Measurements from ENCODE around the gene ALOX5AP.

ALOX5AP gene

DNA sequence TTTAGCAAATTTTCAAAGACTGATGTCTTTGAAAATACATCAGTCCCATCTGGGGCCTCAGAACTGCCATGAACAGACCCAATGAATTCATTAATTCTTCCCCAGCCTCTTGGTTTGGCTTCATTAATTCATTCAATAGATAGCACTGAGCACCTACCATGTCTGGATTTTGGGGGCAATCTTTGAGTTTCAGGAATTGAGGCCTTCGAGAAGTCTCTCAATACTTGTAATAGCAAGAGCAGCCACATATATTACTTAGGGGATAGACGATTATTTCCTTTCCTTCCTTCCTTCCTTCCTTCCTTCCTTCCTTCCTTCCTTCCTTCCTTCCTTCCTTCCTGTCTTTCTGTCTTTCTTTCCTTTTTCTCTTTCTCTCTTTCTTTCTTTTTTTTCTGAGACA, 64.8 kb downstream of the ALOX5AP start:
- Histone ChIP-seq H3K4me3 (no peak overlapping the region), H3K4me2 (peak overlapping the region in 7 of 11 experiments; percentile 6 to 52 (median 37); a peak in 14 of 22 replicates), H3K4me1 (peaks cover 23 to 52% (median 42%) of the 10 kb centered on the region in 10 experiments), H3K27ac (peak overlapping the region in 2 of 11 experiments; percentile 9 to 15; a peak in 1 of 22 replicates), H3K36me3 (peaks cover 0 to 14% (median 0%) of the 10 kb centered on the region in 11 experiments; a peak in 5 of 22 replicates), H3K27me3 (no peaks in the 10 kb centered on the region), H4K20me1 (no peaks in the 10 kb centered on the region), H3K9me3 (replicated peaks in 1 of 11) (no peaks in the 10 kb centered on the region), H3K9ac (no peak overlapping the region)
- no peak for TF ChIP-seq Cebpa-rat (IDR thresholded peaks at IDR 0.05)

DNA sequence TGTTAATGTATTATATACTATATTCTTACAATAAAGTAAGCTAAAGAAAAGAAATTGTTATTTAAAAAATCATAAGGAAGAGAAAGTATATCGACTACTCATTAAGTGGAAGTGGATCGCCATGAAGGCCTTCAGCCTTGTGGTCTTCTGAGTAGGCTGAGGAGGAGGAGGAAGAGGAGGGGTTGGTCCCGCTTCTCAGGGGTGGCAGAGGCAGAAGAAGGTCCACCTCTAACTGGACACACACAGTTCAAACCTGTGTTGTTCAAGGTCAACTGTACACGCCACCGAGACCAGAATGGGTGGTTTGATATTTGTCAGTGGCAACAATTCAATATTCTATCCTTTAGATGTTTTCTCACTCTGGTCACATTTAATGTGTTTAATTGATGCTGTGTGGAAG, 67.2 kb downstream of the ALOX5AP start:
- Histone ChIP-seq H3K9ac (peak overlapping the region in 6 of 11 experiments; percentile 28 to 73 (median 60); a peak in 5 of 22 replicates), H4K20me1 (no peaks in the 10 kb centered on the region), H3K36me3 (peaks cover 0 to 10% (median 0%) of the 10 kb centered on the region in 11 experiments; a peak in 4 of 22 replicates), H3K4me3 (no peak overlapping the region), H3K4me2 (peak overlapping the region; percentile 58 to 91 (median 77); a peak in 20 of 22 replicates), H3K9me3 (replicated peaks in 1 of 11) (no peaks in the 10 kb centered on the region), H3K4me1 (peaks cover 17 to 50% (median 37%) of the 10 kb centered on the region in 10 experiments; a peak in 19 of 20 replicates), H3K27me3 (no peaks in the 10 kb centered on the region), H3K27ac (peak overlapping the region in 5 of 11 experiments; percentile 1 to 53 (median 46); a peak in 7 of 22 replicates)
- TF ChIP-seq Cebpa-rat (IDR thresholded peaks at IDR 0.05): no peak

- H3K9me3 ChIP-seq (replicated peaks in 1 of 11): no peaks in the 10 kb centered on the region
- H3K4me1 ChIP-seq: peaks cover 17 to 51% (median 37%) of the 10 kb centered on the region in 10 experiments; a peak in 19 of 20 replicates
- H3K27ac ChIP-seq: peak overlapping the region in 5 of 11 experiments; percentile 1 to 53 (median 46); a peak in 7 of 22 replicates
- H3K9ac ChIP-seq: peak overlapping the region in 10 of 11 experiments; percentile 28 to 73 (median 52); a peak in 16 of 22 replicates
- TF ChIP-seq Cebpa-rat (IDR thresholded peaks at IDR 0.05): no peak
- no peaks in the 10 kb centered on the region for H3K27me3 ChIP-seq
- H3K4me3 ChIP-seq: peak overlapping the region in 4 of 10 experiments; percentile 23 to 33 (median 30); a peak in 3 of 20 replicates
- peaks cover 0 to 5% (median 0%) of the 10 kb centered on the region in 11 experiments; a peak in 2 of 22 replicates for H3K36me3 ChIP-seq
- peak overlapping the region; percentile 58 to 91 (median 77) for H3K4me2 ChIP-seq
- no peaks in the 10 kb centered on the region for H4K20me1 ChIP-seq
These were observed 67.7 kb downstream of the ALOX5AP start for GRCh38 chr13:30802953-30803478.

DNA sequence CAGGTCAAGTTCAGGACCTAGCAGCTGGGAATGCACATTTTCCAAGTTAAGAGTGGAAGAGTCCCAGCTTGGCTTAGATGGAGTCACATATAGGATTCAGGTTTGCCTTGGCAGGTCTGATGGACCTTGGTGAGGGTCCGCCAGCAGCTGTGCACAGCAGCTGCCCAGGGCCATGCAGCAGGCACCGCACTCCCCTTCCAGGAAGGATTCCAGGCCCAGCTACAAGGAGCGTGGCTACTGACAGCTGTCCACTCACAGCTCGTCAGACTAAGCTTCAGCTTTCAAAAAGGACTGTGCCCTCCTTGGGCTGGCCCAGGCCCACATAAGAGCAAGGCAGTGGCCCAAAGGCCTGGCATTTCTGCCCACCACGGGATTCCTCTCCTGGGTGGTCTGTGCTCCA, 68.4 kb downstream of the ALOX5AP start:
- Histone ChIP-seq H4K20me1 (no peaks in the 10 kb centered on the region), H3K4me2 (no peak overlapping the region; a peak in 1 of 22 replicates), H3K27ac (no peak overlapping the region), H3K27me3 (no peaks in the 10 kb centered on the region), H3K36me3 (no peaks in the 10 kb centered on the region), H3K4me3 (no peak overlapping the region), H3K4me1 (peaks cover 17 to 51% (median 37%) of the 10 kb centered on the region in 10 experiments; a peak in 19 of 20 replicates), H3K9ac (no peak overlapping the region), H3K9me3 (replicated peaks in 1 of 11) (no peaks in the 10 kb centered on the region)
- TF ChIP-seq Cebpa-rat (IDR thresholded peaks at IDR 0.05): no peak

DNA sequence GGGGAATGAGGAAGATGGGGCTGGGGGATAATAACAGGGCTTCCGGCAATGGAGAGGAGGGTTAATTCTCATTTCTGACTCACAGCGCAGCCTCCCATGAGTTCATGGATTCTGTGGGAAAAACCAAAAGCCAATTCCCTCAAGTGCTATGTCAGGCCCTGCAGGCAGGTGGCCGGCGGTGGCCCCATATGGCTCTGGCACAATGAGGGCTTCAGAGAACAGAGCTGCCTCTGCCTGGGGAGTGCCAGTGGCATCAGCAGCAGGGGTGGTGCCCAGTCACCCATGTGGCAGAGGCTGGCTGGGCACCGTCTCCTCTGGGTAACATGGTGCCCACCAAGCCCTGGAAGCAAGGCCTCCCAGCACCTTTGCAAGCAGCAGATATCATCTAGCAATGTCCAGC, 69.1 kb downstream of the ALOX5AP start:
- Histone ChIP-seq H3K9ac (no peak overlapping the region), H3K27ac (no peak overlapping the region), H3K4me1 (peaks cover 17 to 51% (median 37%) of the 10 kb centered on the region in 10 experiments; a peak in 19 of 20 replicates), H3K27me3 (no peaks in the 10 kb centered on the region), H3K9me3 (replicated peaks in 1 of 11) (no peaks in the 10 kb centered on the region), H3K4me2 (no peak overlapping the region), H4K20me1 (no peaks in the 10 kb centered on the region), H3K4me3 (no peak overlapping the region), H3K36me3 (no peaks in the 10 kb centered on the region)
- no peak for TF ChIP-seq Cebpa-rat (IDR thresholded peaks at IDR 0.05)

DNA sequence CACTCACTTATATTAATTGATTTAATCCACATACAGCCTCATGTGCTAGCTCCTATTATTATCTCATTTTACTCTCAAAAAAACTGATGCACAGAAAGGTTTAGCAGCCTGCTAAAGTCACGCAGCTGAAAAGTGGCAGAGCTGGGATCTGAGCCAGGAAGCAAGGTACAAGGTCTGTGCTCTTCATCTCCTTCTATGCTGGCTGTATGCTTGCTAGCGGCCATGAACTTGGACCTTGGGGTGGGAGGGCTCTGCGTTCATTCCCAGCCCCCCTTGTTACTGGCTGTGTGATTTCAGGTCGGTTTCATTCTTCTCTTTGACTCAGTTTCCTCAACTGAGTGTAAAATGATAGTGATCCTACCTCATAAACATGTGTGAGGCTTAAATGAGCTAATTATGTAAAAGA, 69.8 kb downstream of the ALOX5AP start:
- Histone ChIP-seq H3K4me3 (no peak overlapping the region), H3K9ac (no peak overlapping the region), H3K4me2 (no peak overlapping the region), H3K27me3 (no peaks in the 10 kb centered on the region), H3K27ac (no peak overlapping the region), H3K9me3 (replicated peaks in 1 of 11) (no peaks in the 10 kb centered on the region), H3K36me3 (no peaks in the 10 kb centered on the region), H3K4me1 (peaks cover 14 to 45% (median 34%) of the 10 kb centered on the region in 10 experiments; a peak in 19 of 20 replicates), H4K20me1 (no peaks in the 10 kb centered on the region)
- no peak for TF ChIP-seq Cebpa-rat (IDR thresholded peaks at IDR 0.05)

DNA sequence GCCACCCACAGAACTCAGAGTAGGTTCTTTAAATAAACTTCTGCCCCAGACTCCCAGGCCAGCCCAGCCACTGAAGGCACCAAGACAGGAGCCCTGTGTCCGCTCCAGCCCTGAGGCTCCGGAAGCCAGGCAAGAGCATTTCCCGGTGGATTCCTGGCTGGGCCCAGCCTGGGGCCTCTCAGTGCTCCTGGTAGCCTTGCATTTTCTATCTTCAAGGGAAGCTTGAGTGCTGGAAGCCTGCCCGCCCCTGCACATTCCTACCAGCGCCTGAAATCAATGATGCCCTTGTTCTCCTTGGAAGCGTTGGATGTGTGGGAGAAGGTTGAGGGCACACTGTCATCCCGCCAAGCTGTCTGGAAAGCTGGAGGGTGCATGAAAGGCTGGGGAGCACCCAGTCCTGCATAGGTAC, 70.3 kb downstream of the ALOX5AP start:
- no peak overlapping the region for H3K9ac ChIP-seq
- H4K20me1 ChIP-seq: no peaks in the 10 kb centered on the region
- H3K36me3 ChIP-seq: no peaks in the 10 kb centered on the region
- peaks cover 11 to 40% (median 31%) of the 10 kb centered on the region in 10 experiments; a peak in 19 of 20 replicates for H3K4me1 ChIP-seq
- no peaks in the 10 kb centered on the region for H3K9me3 ChIP-seq (replicated peaks in 1 of 11)
- no peaks in the 10 kb centered on the region for H3K27me3 ChIP-seq
- TF ChIP-seq Cebpa-rat (IDR thresholded peaks at IDR 0.05): no peak
- no peak overlapping the region for H3K4me3 ChIP-seq
- no peak overlapping the region for H3K27ac ChIP-seq
- H3K4me2 ChIP-seq: peak overlapping the region in 2 of 11 experiments; percentile 52 to 73; a peak in 1 of 22 replicates

GRCh38 chr13:30806784-30807183, 71.4 kb downstream of the ALOX5AP start:
- Histone ChIP-seq H3K36me3 (no peaks in the 10 kb centered on the region), H4K20me1 (no peaks in the 10 kb centered on the region), H3K4me1 (peaks cover 11 to 38% (median 31%) of the 10 kb centered on the region in 10 experiments; a peak in 19 of 20 replicates), H3K9ac (no peak overlapping the region), H3K27ac (peak overlapping the region in 5 of 11 experiments; percentile 1 to 47 (median 27); a peak in 3 of 22 replicates), H3K9me3 (replicated peaks in 1 of 11) (no peaks in the 10 kb centered on the region), H3K4me3 (no peak overlapping the region), H3K4me2 (peak overlapping the region in 9 of 11 experiments; percentile 4 to 73 (median 51); a peak in 15 of 22 replicates), H3K27me3 (no peaks in the 10 kb centered on the region)
- TF ChIP-seq Cebpa-rat (IDR thresholded peaks at IDR 0.05): no peak

- no peaks in the 10 kb centered on the region for H4K20me1 ChIP-seq
- H3K9me3 ChIP-seq (replicated peaks in 1 of 11): no peaks in the 10 kb centered on the region
- TF ChIP-seq Cebpa-rat (IDR thresholded peaks at IDR 0.05): no peak
- no peaks in the 10 kb centered on the region for H3K36me3 ChIP-seq
- H3K9ac ChIP-seq: no peak overlapping the region
- H3K27ac ChIP-seq: peak overlapping the region in 1 of 11 experiments; percentile 33; a peak in 2 of 22 replicates
- H3K4me3 ChIP-seq: no peak overlapping the region
- H3K27me3 ChIP-seq: no peaks in the 10 kb centered on the region
- H3K4me1 ChIP-seq: peaks cover 10 to 32% (median 28%) of the 10 kb centered on the region in 10 experiments; a peak in 19 of 20 replicates
- H3K4me2 ChIP-seq: peak overlapping the region in 9 of 11 experiments; percentile 4 to 73 (median 51); a peak in 15 of 22 replicates
These were observed 72.0 kb downstream of the ALOX5AP start for GRCh38 chr13:30807392-30807791.
